H9 (cell line): ENCODE measurements around the gene INTS13. TPM values are rescaled to one million over a fixed set of nuclear protein-coding genes. Genes with fewer than 3 reads are reported as not detected.

ENCODE experiments used
- DNase-seq: peaks from one replicate; pipeline ENCODE4 v3.0.0-alpha.2; 2017
- H2AFZ ChIP-seq: one replicate; pipeline ENCODE4 v1.6.1; 2013; ENCODE audit warnings: mild to moderate bottlenecking, low read length, control low read depth, moderate library complexity
- H2AK5ac ChIP-seq: 2 replicates; pipeline ENCODE4 v1.6.1; 2013; ENCODE audit warnings: low read length, control low read depth, mixed read lengths; ENCODE audit not compliant: insufficient read length
- H2BK120ac ChIP-seq: one replicate; pipeline ENCODE4 v1.6.1; 2013; ENCODE audit warnings: low read depth, mild to moderate bottlenecking, low read length, control low read depth, inconsistent platforms; ENCODE audit not compliant: poor library complexity, severe bottlenecking
- H2BK12ac ChIP-seq: 2 replicates; pipeline ENCODE4 v1.6.1; 2013; ENCODE audit warnings: low read length, control low read depth, mixed read lengths, low read depth; ENCODE audit not compliant: insufficient read length
- H2BK15ac ChIP-seq: 2 replicates; pipeline ENCODE4 v1.6.1; 2013; ENCODE audit warnings: low read depth, low read length, control low read depth
- H2BK20ac ChIP-seq: one replicate; pipeline ENCODE4 v1.6.1; 2013; ENCODE audit warnings: low read depth, mild to moderate bottlenecking, low read length, control low read depth, inconsistent platforms; ENCODE audit not compliant: poor library complexity, severe bottlenecking
- H2BK5ac ChIP-seq: 2 replicates; pipeline ENCODE4 v1.6.1; 2013; ENCODE audit warnings: low read length, control low read depth, mixed read lengths; ENCODE audit not compliant: insufficient read length
- H3K14ac ChIP-seq: 2 replicates; pipeline ENCODE4 v1.6.1; 2013; ENCODE audit warnings: low read length, control low read depth; ENCODE audit not compliant: insufficient read depth
- H3K18ac ChIP-seq: 2 replicates; pipeline ENCODE4 v1.6.1; 2013; ENCODE audit warnings: low read depth, mild to moderate bottlenecking, mixed read lengths, low read length, control low read depth; ENCODE audit not compliant: insufficient read length
- H3K23ac ChIP-seq: 2 replicates; pipeline ENCODE4 v1.6.1; 2013; ENCODE audit warnings: low read length, control low read depth, mixed read lengths, low read depth; ENCODE audit not compliant: insufficient read length
- H3K23me2 ChIP-seq: 2 replicates; pipeline ENCODE4 v1.6.1; 2013; ENCODE audit warnings: low read depth, mild to moderate bottlenecking, mixed read lengths, low read length, control low read depth; ENCODE audit not compliant: insufficient read length, poor library complexity, severe bottlenecking
- H3K27ac ChIP-seq: 2 replicates; pipeline ENCODE4 v1.5.1; 2013; ENCODE audit warnings: low read length, control low read depth, mixed read lengths, low read depth; ENCODE audit not compliant: insufficient read length
- H3K27me3 ChIP-seq: 2 replicates; pipeline ENCODE4 v1.6.1; 2013; ENCODE audit warnings: low read length, control low read depth, inconsistent platforms; ENCODE audit not compliant: insufficient read depth
- H3K4ac ChIP-seq: 2 replicates; pipeline ENCODE4 v1.6.1; 2013; ENCODE audit warnings: low read depth, mild to moderate bottlenecking, control low read depth, inconsistent platforms, low read length, moderate library complexity
- H3K4me1 ChIP-seq: 2 replicates; pipeline ENCODE4 v1.6.1; 2013; ENCODE audit warnings: low read length, control low read depth, inconsistent platforms; ENCODE audit not compliant: insufficient read depth
- H3K4me2 ChIP-seq: 2 replicates; pipeline ENCODE4 v1.6.1; 2013; ENCODE audit warnings: low read length, control low read depth, mixed read lengths; ENCODE audit not compliant: insufficient read length, insufficient read depth
- H3K56ac ChIP-seq: 2 replicates; pipeline ENCODE4 v1.6.1; 2013; ENCODE audit warnings: low read depth, mild to moderate bottlenecking, mixed read lengths, low read length, control low read depth; ENCODE audit not compliant: insufficient read length
- H3K79me1 ChIP-seq: 2 replicates; pipeline ENCODE4 v1.6.1; 2013; ENCODE audit warnings: low read depth, mild to moderate bottlenecking, moderate library complexity, low read length, control low read depth, inconsistent platforms; ENCODE audit not compliant: insufficient read depth, poor library complexity, severe bottlenecking
- H3K79me2 ChIP-seq: 2 replicates; pipeline ENCODE4 v1.6.1; 2013; ENCODE audit warnings: low read length, control low read depth, inconsistent platforms; ENCODE audit not compliant: insufficient read depth
- H3K9ac ChIP-seq: 2 replicates; pipeline ENCODE4 v1.6.1; 2013; ENCODE audit warnings: low read length, control low read depth, mixed read lengths; ENCODE audit not compliant: insufficient read length; ENCODE audit errors: extremely low read depth
- H3K9me3 ChIP-seq: one replicate; pipeline ENCODE4 v1.6.1; 2013; ENCODE audit warnings: low read depth, low read length, inconsistent platforms; ENCODE audit not compliant: control insufficient read depth
- H3T11ph ChIP-seq: one replicate; pipeline ENCODE4 v1.6.1; 2013; ENCODE audit warnings: mild to moderate bottlenecking, low read length, control low read depth, inconsistent platforms
- H4K20me1 ChIP-seq: one replicate; pipeline ENCODE4 v1.6.1; 2013; ENCODE audit not compliant: control insufficient read depth, insufficient read length, insufficient read depth
- H4K5ac ChIP-seq: 2 replicates; pipeline ENCODE4 v1.6.1; 2013; ENCODE audit warnings: low read depth, mild to moderate bottlenecking, mixed read lengths, low read length, control low read depth; ENCODE audit not compliant: insufficient read length
- H4K8ac ChIP-seq: replicated peaks from 2 replicates; pipeline ENCODE4 v1.6.1; 2013; ENCODE audit warnings: low read length, control low read depth, mixed read lengths, low read depth; ENCODE audit not compliant: insufficient read length
- H4K91ac ChIP-seq: 2 replicates; pipeline ENCODE4 v1.6.1; 2013; ENCODE audit warnings: low read depth, mild to moderate bottlenecking, moderate library complexity, mixed read lengths, low read length, control low read depth; ENCODE audit not compliant: insufficient read length
- H3K27ac Mint-ChIP-seq, 3 experiments: 2 replicates in 2 of 3; 3 replicates in 1 of 3; pipeline ENCODE4 v1.8.0; 2020 to 2021; ENCODE audit warnings: mixed read lengths in 3 of 3, mild to moderate bottlenecking in 1 of 3, moderate library complexity in 1 of 3
- H3K27me3 Mint-ChIP-seq: 2 replicates; pipeline ENCODE4 v1.8.0; 2021; ENCODE audit warnings: low read depth, mild to moderate bottlenecking, moderate library complexity, mixed read lengths
- H3K36me3 Mint-ChIP-seq, 3 experiments: 2 replicates in 2 of 3; 3 replicates in 1 of 3; pipeline ENCODE4 v1.8.0; 2020 to 2021; ENCODE audit warnings: low read depth in 3 of 3, mixed read lengths in 3 of 3; ENCODE audit not compliant: insufficient read depth in 1 of 3
- H3K4me1 Mint-ChIP-seq, 2 experiments: 2 replicates each; pipeline ENCODE4 v1.8.0; 2020; ENCODE audit warnings: mixed read lengths in 2 of 2
- H3K4me3 Mint-ChIP-seq, 2 experiments: 2 replicates in 1 of 2; 3 replicates in 1 of 2; pipeline ENCODE4 v1.8.0; 2020 to 2021; ENCODE audit warnings: mild to moderate bottlenecking in 2 of 2, mixed read lengths in 2 of 2, moderate library complexity in 1 of 2
- H3K9me3 Mint-ChIP-seq, 2 experiments: 2 replicates in 1 of 2; 3 replicates in 1 of 2; pipeline ENCODE4 v1.8.0; 2020; ENCODE audit warnings: mild to moderate bottlenecking in 2 of 2, mixed read lengths in 2 of 2, moderate library complexity in 1 of 2
- CTCF ChIP-seq: fragments of 200-600 bp; sonication (generic); conservative IDR thresholded peaks from 3 replicates; pipeline ENCODE4 v1.8.0; 2021; ENCODE audit warnings: antibody characterized with exemption, mild to moderate bottlenecking
- WGBS: extraction: QIAGEN DNeasy Blood & Tissue Kit; methylation state at CpG from one replicate; pipeline ENCODE4 v1.1.7; 2013; ENCODE audit warnings: missing lambda C conversion rate, low lambda C conversion rate, mixed read lengths; ENCODE audit not compliant: insufficient read length; ENCODE audit errors: extremely low coverage; 5-methylcytosine and 5-hydroxymethylcytosine counted together
- total RNA-seq: library from RNA; stranded (reverse); gene quantifications from 2 replicates; pipeline ENCODE4 v1.2.1, GENCODE V29; 2021

INTS13 gene
- total RNA-seq, 1 experiment from 2014 or later = 39.1 TPM

GRCh38 chr12:26878661-26879119 is 59.1 kb downstream of the INTS13 start:
- no peak overlapping the region for H3K4ac ChIP-seq
- no peaks in the 10 kb centered on the region for H3K79me2 ChIP-seq
- H3K18ac ChIP-seq = no peak overlapping the region
- no peaks in the 10 kb centered on the region for H3K27me3 ChIP-seq
- WGBS = no CpG with 5 or more reads among the region's 6 CpGs
- no peak overlapping the region for H4K8ac ChIP-seq
- H2AFZ ChIP-seq = no peak overlapping the region
- H3K4me1 Mint-ChIP-seq = no peaks in the 10 kb centered on the region
- H3K4me3 Mint-ChIP-seq = no peak overlapping the region
- H3K9me3 ChIP-seq = no peaks in the 10 kb centered on the region
- H2BK15ac ChIP-seq = no peak overlapping the region
- H3K9me3 Mint-ChIP-seq = peaks cover 7 to 9% of the 10 kb centered on the region in 2 experiments
- no peaks in the 10 kb centered on the region for H4K20me1 ChIP-seq
- no peak overlapping the region for H3K23ac ChIP-seq
- H3K23me2 ChIP-seq = no peaks in the 10 kb centered on the region
- H3K4me2 ChIP-seq = no peak overlapping the region
- no peak overlapping the region for H3K56ac ChIP-seq
- H2BK5ac ChIP-seq = no peak overlapping the region
- H4K91ac ChIP-seq = no peak overlapping the region
- no peak overlapping the region for H4K5ac ChIP-seq
- no peak for DNase-seq
- H2BK120ac ChIP-seq = no peak overlapping the region
- no peak overlapping the region for H3T11ph ChIP-seq
- H3K4me1 ChIP-seq = no peaks in the 10 kb centered on the region
- no peak overlapping the region for H3K14ac ChIP-seq
- H3K9ac ChIP-seq = no peak overlapping the region
- peaks cover 0 to 8% (median 7%) of the 10 kb centered on the region in 3 experiments; a peak in 3 of 7 replicates for H3K36me3 Mint-ChIP-seq
- H2BK12ac ChIP-seq = no peak overlapping the region
- H3K79me1 ChIP-seq = no peaks in the 10 kb centered on the region
- H3K27me3 Mint-ChIP-seq = peaks cover 3% of the 10 kb centered on the region; the same call in 1 of the 2 replicates
- H2AK5ac ChIP-seq = no peak overlapping the region
- H2BK20ac ChIP-seq = no peak overlapping the region
- TF ChIP-seq CTCF = no peak
- H3K27ac Mint-ChIP-seq = no peak overlapping the region
- no peak overlapping the region for H3K27ac ChIP-seq
